AG04449 (cell line): ENCODE results near the gene PAFAH1B2.
"Not testable (repeated sequence)": the region's sequence is repeated elsewhere in the genome, so short reads cannot be mapped to it uniquely, and the experiment has no call there.

ENCODE experiments used
- CTCF ChIA-PET: fragments of 350-600 bp; formaldehyde crosslinking; extraction: SDS; loops from one replicate; lab custom pipeline; 2021; ENCODE audit warnings: antibody characterized with exemption; lab: Yijun Ruan, JAX
- POLR2A ChIA-PET: fragments of 400-600, 350-600 bp; formaldehyde crosslinking; extraction: SDS; loops from one replicate; lab custom pipeline; 2020; ENCODE audit warnings: antibody characterized with exemption, inconsistent platforms; lab: Yijun Ruan, JAX
- DNase-seq: peaks from one replicate; pipeline ENCODE4 v3.0.0-alpha.2; 2010; ENCODE audit warnings: low read depth, low spot score
- H3K4me3 ChIP-seq: 2 replicates; pipeline ENCODE4 v1.5.1; 2011; ENCODE audit warnings: low read depth, mild to moderate bottlenecking, control low read depth, low read length
- CTCF ChIP-seq: IDR thresholded peaks from one replicate; pipeline ENCODE4 v1.5.1; 2011; ENCODE audit warnings: mild to moderate bottlenecking, moderate library complexity, low read length, control low read depth, inconsistent platforms; ENCODE audit not compliant: insufficient read depth; ENCODE audit errors: missing control alignments

PAFAH1B2 gene

GRCh38 chr11:117127171-117127901 is 16.8 kb upstream of the PAFAH1B2 start:
- no peak for TF ChIP-seq CTCF
- no peak overlapping the region for H3K4me3 ChIP-seq
- POLR2A ChIA-PET, result interaction anchor here (0.7 kb wide), 1 partner anchor 372 kb away, joined by 3 read pairs; no protein-coding TSS in a partner anchor
- CTCF ChIA-PET, result interaction anchor here (1.2 to 2.2 kb wide), 3 partner anchors 104 to 392 kb away, joined by 3 to 11 read pairs (median 4); partner anchors contain the start of gene APOA5
- DNase-seq, result no peak

- ChIA-PET CTCF (interaction anchor here (1.2 to 2.4 kb wide), 4 partner anchors 22 to 393 kb away, joined by 3 to 11 read pairs (median 6); partner anchors contain the start of gene APOA5), POLR2A (no interaction called here)
- DNase-seq, result no peak
- no peak for TF ChIP-seq CTCF
- no peak overlapping the region for H3K4me3 ChIP-seq
Measured at GRCh38 chr11:117128289-117128688, 15.8 kb upstream of the PAFAH1B2 start.

- H3K4me3 ChIP-seq, POLR2A ChIA-PET, DNase-seq: not testable (repeated sequence)
- CTCF ChIA-PET, result interaction anchor here (2.4 kb wide), 1 partner anchor 24 kb away, joined by 7 read pairs; no protein-coding TSS in a partner anchor
Measured at GRCh38 chr11:117130396-117130795, 13.7 kb upstream of the PAFAH1B2 start.

- no peak for TF ChIP-seq CTCF
- CTCF ChIA-PET, result interaction anchor here (2.4 kb wide), 1 partner anchor 25 kb away, joined by 7 read pairs; no protein-coding TSS in a partner anchor
- DNase-seq, result no peak
- no peak overlapping the region for H3K4me3 ChIP-seq
- POLR2A ChIA-PET, result no interaction called here
Measured at GRCh38 chr11:117130879-117131278, 13.2 kb upstream of the PAFAH1B2 start.

GRCh38 chr11:117134431-117134830 is 9.7 kb upstream of the PAFAH1B2 start:
- ChIA-PET POLR2A (interaction anchor here (0.7 kb wide), 1 partner anchor 247 kb away, joined by 3 read pairs; no protein-coding TSS in a partner anchor), CTCF (interaction anchor here (1.1 to 1.6 kb wide), 4 partner anchors 10 to 46 kb away, joined by 3 to 5 read pairs (median 3); partner anchors contain the start of gene PAFAH1B2)
- DNase-seq, result no peak
- H3K4me3 ChIP-seq, result no peak overlapping the region
- TF ChIP-seq CTCF, result no peak

GRCh38 chr11:117134979-117135378 is 9.1 kb upstream of the PAFAH1B2 start:
- ChIA-PET POLR2A (interaction anchor here (0.7 kb wide), 1 partner anchor 248 kb away, joined by 3 read pairs; no protein-coding TSS in a partner anchor), CTCF (interaction anchor here (1.1 kb wide), 1 partner anchor 9 kb away, joined by 3 read pairs; the partner anchor contains the start of gene PAFAH1B2)
- H3K4me3 ChIP-seq, DNase-seq: not testable (repeated sequence)

- CTCF ChIA-PET, POLR2A ChIA-PET, DNase-seq, H3K4me3 ChIP-seq: not testable (repeated sequence)
Measured at GRCh38 chr11:117137223-117138086, 6.6 kb upstream of the PAFAH1B2 start.
